SK-N-SH treated with all-trans-retinoic acid at 6 μM for 48 hours (cell line): Measurements from ENCODE around the gene KIFC1.

Experiments used
- ATAC-seq: fragments of 200-7000 bp; cut with Tn5 transposase; 3 replicates; pipeline ENCODE4 v1.9.1; 2020; ENCODE audit warnings: mild to moderate bottlenecking, moderate library complexity
- ARNTL ChIP-seq: fragments of 450-650 bp; formaldehyde crosslinking; IDR thresholded peaks from 2 replicates; pipeline ENCODE4 v1.5.0; 2020; ENCODE audit warnings: low read depth, mild to moderate bottlenecking, moderate library complexity, borderline replicate concordance
- BACH2 ChIP-seq: fragments of 250-450 bp; sonication (Bioruptor Pico); IDR thresholded peaks from 2 replicates; pipeline ENCODE4 v1.9.0; 2021; ENCODE audit warnings: mild to moderate bottlenecking, borderline replicate concordance
- CREB5 ChIP-seq: fragments of 250-450 bp; sonication (Bioruptor Pico); IDR thresholded peaks from 2 replicates; pipeline ENCODE4 v1.5.1; 2020; ENCODE audit warnings: low read depth, mild to moderate bottlenecking, moderate library complexity
- CSDC2 ChIP-seq: fragments of 250-450 bp; sonication (Bioruptor Pico); IDR thresholded peaks from 2 replicates; pipeline ENCODE4 v1.5.0; 2020; ENCODE audit warnings: mild to moderate bottlenecking, moderate library complexity
- ESRRG ChIP-seq: fragments of 250-450 bp; sonication (Bioruptor Pico); IDR thresholded peaks from 2 replicates; pipeline ENCODE4 v1.6.1; 2021; ENCODE audit warnings: mild to moderate bottlenecking
- GLIS3 ChIP-seq: fragments of 250-450 bp; sonication (Bioruptor Pico); IDR thresholded peaks from 2 replicates; pipeline ENCODE4 v1.5.0; 2020; ENCODE audit warnings: mild to moderate bottlenecking, moderate library complexity
- ISL1 ChIP-seq: fragments of 250-450 bp; sonication (Bioruptor Pico); IDR thresholded peaks from 2 replicates; pipeline ENCODE4 v2.1.2; 2022; ENCODE audit warnings: mild to moderate bottlenecking, moderate library complexity
- OSR1 ChIP-seq: fragments of 250-450 bp; sonication (Bioruptor Pico); IDR thresholded peaks from 2 replicates; pipeline ENCODE4 v1.8.0; 2022; ENCODE audit warnings: moderate library complexity, mild to moderate bottlenecking, inconsistent platforms
- PPARA ChIP-seq: fragments of 250-450 bp; sonication (Bioruptor Pico); IDR thresholded peaks from 2 replicates; pipeline ENCODE4 v1.5.0; 2020; ENCODE audit warnings: mild to moderate bottlenecking, borderline replicate concordance
- RARB ChIP-seq: fragments of 250-450 bp; sonication (Bioruptor Pico); IDR thresholded peaks from 2 replicates; pipeline ENCODE4 v1.8.0; 2021; ENCODE audit warnings: mild to moderate bottlenecking, moderate library complexity
- SNAI2 ChIP-seq: fragments of 250-450 bp; sonication (Bioruptor Pico); IDR thresholded peaks from 2 replicates; pipeline ENCODE4 v1.5.0; 2020; ENCODE audit warnings: mild to moderate bottlenecking, moderate library complexity
- TCF4 ChIP-seq: fragments of 250-450 bp; sonication (Bioruptor Pico); IDR thresholded peaks from 2 replicates; pipeline ENCODE4 v1.8.0; 2021; ENCODE audit warnings: mild to moderate bottlenecking, moderate library complexity, borderline replicate concordance
- TOX ChIP-seq: fragments of 250-450 bp; sonication (Bioruptor Pico); IDR thresholded peaks from 2 replicates; pipeline ENCODE4 v1.8.0; 2021; ENCODE audit warnings: mild to moderate bottlenecking, moderate library complexity, borderline replicate concordance
- TSHZ2 ChIP-seq: fragments of 250-450 bp; sonication (Bioruptor Pico); IDR thresholded peaks from 2 replicates; pipeline ENCODE4 v1.5.0; 2020; ENCODE audit warnings: mild to moderate bottlenecking, moderate library complexity
- ZC3H10 ChIP-seq: fragments of 250-450 bp; sonication (Bioruptor Pico); IDR thresholded peaks from 2 replicates; pipeline ENCODE4 v1.5.1; 2021; ENCODE audit warnings: mild to moderate bottlenecking, moderate library complexity
- ZFP30 ChIP-seq: fragments of 450-650 bp; formaldehyde crosslinking; IDR thresholded peaks from 2 replicates; pipeline ENCODE4 v1.5.0; 2022; ENCODE audit warnings: mild to moderate bottlenecking, moderate library complexity
- ZNF565 ChIP-seq: fragments of 450-650 bp; formaldehyde crosslinking; conservative IDR thresholded peaks from 2 replicates; pipeline ENCODE4 v1.5.0; 2020; ENCODE audit warnings: low read depth, mild to moderate bottlenecking, moderate library complexity
- ZNF70 ChIP-seq: fragments of 450-650 bp; formaldehyde crosslinking; IDR thresholded peaks from 2 replicates; pipeline ENCODE4 v1.5.0; 2020; ENCODE audit warnings: mild to moderate bottlenecking, moderate library complexity
- ZNF8 ChIP-seq: fragments of 450-650 bp; formaldehyde crosslinking; IDR thresholded peaks from 2 replicates; pipeline ENCODE4 v1.5.0; 2020; ENCODE audit warnings: mild to moderate bottlenecking, moderate library complexity
- TF ChIP-seq, protein P1 (sequence below): fragments of 250-450 bp; sonication (Bioruptor Pico); IDR thresholded peaks from 2 replicates; pipeline ENCODE4 v1.5.1; 2021; ENCODE audit warnings: mild to moderate bottlenecking, moderate library complexity
- TF ChIP-seq, protein P2 (sequence below): fragments of 250-450 bp; sonication (Bioruptor Pico); IDR thresholded peaks from 2 replicates; pipeline ENCODE4 v1.8.0; 2021; ENCODE audit warnings: low read depth, mild to moderate bottlenecking, moderate library complexity, borderline replicate concordance
- TF ChIP-seq, protein P3 (sequence below): fragments of 250-450 bp; sonication (Bioruptor Pico); IDR thresholded peaks from 2 replicates; pipeline ENCODE4 v1.8.0; 2020; ENCODE audit warnings: mild to moderate bottlenecking, moderate library complexity, borderline replicate concordance

The KIFC1 gene

GRCh38 chr6:33390767-33391277 lies 801 bp upstream of the KIFC1 start:
- TF ChIP-seq BACH2 (CRISPR knock-in tag), result 0 out of 2 replicates have a peak, but pooled peaks have one; percentile 44
- no peak for TF ChIP-seq ZC3H10 (CRISPR knock-in tag)
- ATAC-seq, result no peak

GRCh38 chr6:33391922-33392594 lies 435 bp downstream of the KIFC1 start:
- peak; percentile 23 for ATAC-seq
- TF ChIP-seq ZFP30 (CRISPR knock-in tag), result no peak
- no peak for TF ChIP-seq CSDC2
- TF ChIP-seq TSHZ2 (CRISPR knock-in tag), result 0 out of 2 replicates have a peak, but pooled peaks have one; percentile 20
- no peak for TF ChIP-seq TOX (CRISPR knock-in tag)
- TF ChIP-seq RARB, result no peak
- TF ChIP-seq, protein P1, sequence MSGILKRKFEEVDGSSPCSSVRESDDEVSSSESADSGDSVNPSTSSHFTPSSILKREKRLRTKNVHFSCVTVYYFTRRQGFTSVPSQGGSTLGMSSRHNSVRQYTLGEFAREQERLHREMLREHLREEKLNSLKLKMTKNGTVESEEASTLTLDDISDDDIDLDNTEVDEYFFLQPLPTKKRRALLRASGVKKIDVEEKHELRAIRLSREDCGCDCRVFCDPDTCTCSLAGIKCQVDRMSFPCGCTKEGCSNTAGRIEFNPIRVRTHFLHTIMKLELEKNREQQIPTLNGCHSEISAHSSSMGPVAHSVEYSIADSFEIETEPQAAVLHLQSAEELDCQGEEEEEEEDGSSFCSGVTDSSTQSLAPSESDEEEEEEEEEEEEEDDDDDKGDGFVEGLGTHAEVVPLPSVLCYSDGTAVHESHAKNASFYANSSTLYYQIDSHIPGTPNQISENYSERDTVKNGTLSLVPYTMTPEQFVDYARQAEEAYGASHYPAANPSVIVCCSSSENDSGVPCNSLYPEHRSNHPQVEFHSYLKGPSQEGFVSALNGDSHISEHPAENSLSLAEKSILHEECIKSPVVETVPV (CRISPR knock-in tag), result no peak
- TF ChIP-seq ZNF565 (CRISPR knock-in tag), result no peak
- TF ChIP-seq, all 23 proteins: peak for 1

- ATAC-seq, result peak; percentile 3; the same call in 2 of the 3 replicates
- TF ChIP-seq, protein P2, sequence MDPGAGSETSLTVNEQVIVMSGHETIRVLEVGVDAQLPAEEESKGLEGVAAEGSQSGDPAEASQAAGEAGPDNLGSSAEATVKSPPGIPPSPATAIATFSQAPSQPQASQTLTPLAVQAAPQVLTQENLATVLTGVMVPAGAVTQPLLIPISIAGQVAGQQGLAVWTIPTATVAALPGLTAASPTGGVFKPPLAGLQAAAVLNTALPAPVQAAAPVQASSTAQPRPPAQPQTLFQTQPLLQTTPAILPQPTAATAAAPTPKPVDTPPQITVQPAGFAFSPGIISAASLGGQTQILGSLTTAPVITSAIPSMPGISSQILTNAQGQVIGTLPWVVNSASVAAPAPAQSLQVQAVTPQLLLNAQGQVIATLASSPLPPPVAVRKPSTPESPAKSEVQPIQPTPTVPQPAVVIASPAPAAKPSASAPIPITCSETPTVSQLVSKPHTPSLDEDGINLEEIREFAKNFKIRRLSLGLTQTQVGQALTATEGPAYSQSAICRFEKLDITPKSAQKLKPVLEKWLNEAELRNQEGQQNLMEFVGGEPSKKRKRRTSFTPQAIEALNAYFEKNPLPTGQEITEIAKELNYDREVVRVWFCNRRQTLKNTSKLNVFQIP (CRISPR knock-in tag), result no peak
- TF ChIP-seq ZNF70 (CRISPR knock-in tag), result no peak
- no peak for TF ChIP-seq OSR1
- TF ChIP-seq ZFP30 (CRISPR knock-in tag), result no peak
- TF ChIP-seq ISL1 (CRISPR knock-in tag), result no peak
- TF ChIP-seq GLIS3, result no peak
- no peak for TF ChIP-seq PPARA (CRISPR knock-in tag)
- no peak for TF ChIP-seq TCF4 (CRISPR knock-in tag)
- no peak for TF ChIP-seq ZNF8 (CRISPR knock-in tag)
- no peak for TF ChIP-seq SNAI2 (CRISPR knock-in tag)
These were observed 949 bp downstream of the KIFC1 start for GRCh38 chr6:33392595-33392948.

DNA sequence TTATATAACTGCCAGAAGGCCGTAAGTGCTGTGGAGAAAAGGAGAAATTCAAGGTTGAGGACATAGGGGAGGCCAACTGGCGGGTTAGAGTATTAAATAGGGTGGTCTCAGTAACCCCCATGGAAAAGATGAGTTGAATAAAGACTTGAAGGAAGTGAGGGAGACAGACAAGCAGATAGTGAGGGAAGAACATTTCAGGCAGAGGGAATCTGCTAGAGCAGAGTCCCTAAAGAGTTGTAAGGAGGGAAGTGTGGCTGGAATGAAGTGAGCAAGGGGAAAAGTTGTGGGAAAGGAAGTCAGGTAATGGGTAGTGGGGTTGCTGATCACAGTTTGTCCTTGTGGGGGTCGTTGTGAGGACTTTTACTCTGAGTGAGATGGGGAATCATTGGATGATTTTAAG lies 1.4 kb downstream of the KIFC1 start:
- no peak for ATAC-seq
- TF ChIP-seq ZNF565 (CRISPR knock-in tag), result no peak
- no peak for TF ChIP-seq ARNTL (CRISPR knock-in tag)
- TF ChIP-seq, protein P3, sequence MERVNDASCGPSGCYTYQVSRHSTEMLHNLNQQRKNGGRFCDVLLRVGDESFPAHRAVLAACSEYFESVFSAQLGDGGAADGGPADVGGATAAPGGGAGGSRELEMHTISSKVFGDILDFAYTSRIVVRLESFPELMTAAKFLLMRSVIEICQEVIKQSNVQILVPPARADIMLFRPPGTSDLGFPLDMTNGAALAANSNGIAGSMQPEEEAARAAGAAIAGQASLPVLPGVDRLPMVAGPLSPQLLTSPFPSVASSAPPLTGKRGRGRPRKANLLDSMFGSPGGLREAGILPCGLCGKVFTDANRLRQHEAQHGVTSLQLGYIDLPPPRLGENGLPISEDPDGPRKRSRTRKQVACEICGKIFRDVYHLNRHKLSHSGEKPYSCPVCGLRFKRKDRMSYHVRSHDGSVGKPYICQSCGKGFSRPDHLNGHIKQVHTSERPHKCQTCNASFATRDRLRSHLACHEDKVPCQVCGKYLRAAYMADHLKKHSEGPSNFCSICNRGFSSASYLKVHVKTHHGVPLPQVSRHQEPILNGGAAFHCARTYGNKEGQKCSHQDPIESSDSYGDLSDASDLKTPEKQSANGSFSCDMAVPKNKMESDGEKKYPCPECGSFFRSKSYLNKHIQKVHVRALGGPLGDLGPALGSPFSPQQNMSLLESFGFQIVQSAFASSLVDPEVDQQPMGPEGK, result no peak
- TF ChIP-seq OSR1, result no peak
- TF ChIP-seq ZC3H10 (CRISPR knock-in tag), result no peak
- no peak for TF ChIP-seq BACH2 (CRISPR knock-in tag)
- TF ChIP-seq GLIS3, result no peak
- TF ChIP-seq, protein P2 (CRISPR knock-in tag), result no peak
- no peak for TF ChIP-seq TSHZ2 (CRISPR knock-in tag)
- no peak for TF ChIP-seq CREB5
- no peak for TF ChIP-seq ESRRG (CRISPR knock-in tag)
